Measurements from ENCODE around the gene HSPH1.

DNA sequence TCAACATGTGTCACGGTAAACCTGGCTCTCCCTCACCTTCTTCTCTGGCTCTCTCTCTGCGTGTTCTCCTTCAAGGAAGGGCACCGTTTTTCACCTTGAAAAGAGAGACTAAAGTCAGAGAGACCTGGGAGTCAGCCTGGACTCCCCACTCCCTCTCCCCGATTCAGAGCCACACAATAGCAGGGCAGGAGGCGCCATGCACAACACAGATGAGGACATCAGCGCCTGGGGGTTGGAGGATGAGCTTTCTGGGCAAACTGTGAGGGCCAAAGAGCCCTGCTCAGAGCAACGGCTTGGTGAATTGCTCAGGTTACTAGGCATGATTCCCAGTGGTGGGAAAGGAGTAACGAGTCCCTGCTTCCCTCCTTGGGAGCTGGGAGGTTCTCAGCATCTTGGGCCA, 32.3 kb downstream of the HSPH1 start:
- TF ChIP-seq, protein P1, sequence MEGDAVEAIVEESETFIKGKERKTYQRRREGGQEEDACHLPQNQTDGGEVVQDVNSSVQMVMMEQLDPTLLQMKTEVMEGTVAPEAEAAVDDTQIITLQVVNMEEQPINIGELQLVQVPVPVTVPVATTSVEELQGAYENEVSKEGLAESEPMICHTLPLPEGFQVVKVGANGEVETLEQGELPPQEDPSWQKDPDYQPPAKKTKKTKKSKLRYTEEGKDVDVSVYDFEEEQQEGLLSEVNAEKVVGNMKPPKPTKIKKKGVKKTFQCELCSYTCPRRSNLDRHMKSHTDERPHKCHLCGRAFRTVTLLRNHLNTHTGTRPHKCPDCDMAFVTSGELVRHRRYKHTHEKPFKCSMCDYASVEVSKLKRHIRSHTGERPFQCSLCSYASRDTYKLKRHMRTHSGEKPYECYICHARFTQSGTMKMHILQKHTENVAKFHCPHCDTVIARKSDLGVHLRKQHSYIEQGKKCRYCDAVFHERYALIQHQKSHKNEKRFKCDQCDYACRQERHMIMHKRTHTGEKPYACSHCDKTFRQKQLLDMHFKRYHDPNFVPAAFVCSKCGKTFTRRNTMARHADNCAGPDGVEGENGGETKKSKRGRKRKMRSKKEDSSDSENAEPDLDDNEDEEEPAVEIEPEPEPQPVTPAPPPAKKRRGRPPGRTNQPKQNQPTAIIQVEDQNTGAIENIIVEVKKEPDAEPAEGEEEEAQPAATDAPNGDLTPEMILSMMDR (IDR thresholded peaks at IDR 0.05) = no peak
- no peak for TF ChIP-seq SIN3A (IDR thresholded peaks at IDR 0.05; ENCODE audit: borderline replicate concordance, insufficient read depth, low read depth, low read length)
- TF ChIP-seq POLR2AphosphoS5 (IDR thresholded peaks at IDR 0.05; ENCODE audit: low read depth, low read length) = no peak
- TF ChIP-seq, protein P2, sequence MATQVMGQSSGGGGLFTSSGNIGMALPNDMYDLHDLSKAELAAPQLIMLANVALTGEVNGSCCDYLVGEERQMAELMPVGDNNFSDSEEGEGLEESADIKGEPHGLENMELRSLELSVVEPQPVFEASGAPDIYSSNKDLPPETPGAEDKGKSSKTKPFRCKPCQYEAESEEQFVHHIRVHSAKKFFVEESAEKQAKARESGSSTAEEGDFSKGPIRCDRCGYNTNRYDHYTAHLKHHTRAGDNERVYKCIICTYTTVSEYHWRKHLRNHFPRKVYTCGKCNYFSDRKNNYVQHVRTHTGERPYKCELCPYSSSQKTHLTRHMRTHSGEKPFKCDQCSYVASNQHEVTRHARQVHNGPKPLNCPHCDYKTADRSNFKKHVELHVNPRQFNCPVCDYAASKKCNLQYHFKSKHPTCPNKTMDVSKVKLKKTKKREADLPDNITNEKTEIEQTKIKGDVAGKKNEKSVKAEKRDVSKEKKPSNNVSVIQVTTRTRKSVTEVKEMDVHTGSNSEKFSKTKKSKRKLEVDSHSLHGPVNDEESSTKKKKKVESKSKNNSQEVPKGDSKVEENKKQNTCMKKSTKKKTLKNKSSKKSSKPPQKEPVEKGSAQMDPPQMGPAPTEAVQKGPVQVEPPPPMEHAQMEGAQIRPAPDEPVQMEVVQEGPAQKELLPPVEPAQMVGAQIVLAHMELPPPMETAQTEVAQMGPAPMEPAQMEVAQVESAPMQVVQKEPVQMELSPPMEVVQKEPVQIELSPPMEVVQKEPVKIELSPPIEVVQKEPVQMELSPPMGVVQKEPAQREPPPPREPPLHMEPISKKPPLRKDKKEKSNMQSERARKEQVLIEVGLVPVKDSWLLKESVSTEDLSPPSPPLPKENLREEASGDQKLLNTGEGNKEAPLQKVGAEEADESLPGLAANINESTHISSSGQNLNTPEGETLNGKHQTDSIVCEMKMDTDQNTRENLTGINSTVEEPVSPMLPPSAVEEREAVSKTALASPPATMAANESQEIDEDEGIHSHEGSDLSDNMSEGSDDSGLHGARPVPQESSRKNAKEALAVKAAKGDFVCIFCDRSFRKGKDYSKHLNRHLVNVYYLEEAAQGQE (IDR thresholded peaks at IDR 0.05; ENCODE audit: insufficient read depth in 1 of 2, low read depth in 2 of 2, low read length in 1 of 2) = no peak
- no peak for TF ChIP-seq TCF7L2 (IDR thresholded peaks at IDR 0.05; ENCODE audit: low read depth, low read length)

Data from Panc1 (cell line).